OCI-LY1 (cell line): Measurements from ENCODE around the gene ZNF726.

Source experiments
- EZH2 ChIP-seq: fragments of 200-600 bp; sonication (generic), shearing (Covaris generic); IDR thresholded peaks from 2 replicates; pipeline ENCODE4 v1.8.0; 2017; ENCODE audit warnings: borderline replicate concordance, mixed run types, mild to moderate bottlenecking, antibody characterized with exemption, low read length, moderate library complexity, mixed read lengths
- TF ChIP-seq, protein P1 (sequence below): fragments of 200-600 bp; sonication (generic), shearing (Covaris generic); IDR thresholded peaks from 2 replicates; pipeline ENCODE4 v1.5.1; 2017; ENCODE audit warnings: mild to moderate bottlenecking, antibody characterized with exemption, low read length, moderate library complexity, mixed read lengths

GRCh38 chr19:23887642-23888041, 27.0 kb upstream of the ZNF726 start:
- TF ChIP-seq EZH2: no peak
- TF ChIP-seq, protein P1, sequence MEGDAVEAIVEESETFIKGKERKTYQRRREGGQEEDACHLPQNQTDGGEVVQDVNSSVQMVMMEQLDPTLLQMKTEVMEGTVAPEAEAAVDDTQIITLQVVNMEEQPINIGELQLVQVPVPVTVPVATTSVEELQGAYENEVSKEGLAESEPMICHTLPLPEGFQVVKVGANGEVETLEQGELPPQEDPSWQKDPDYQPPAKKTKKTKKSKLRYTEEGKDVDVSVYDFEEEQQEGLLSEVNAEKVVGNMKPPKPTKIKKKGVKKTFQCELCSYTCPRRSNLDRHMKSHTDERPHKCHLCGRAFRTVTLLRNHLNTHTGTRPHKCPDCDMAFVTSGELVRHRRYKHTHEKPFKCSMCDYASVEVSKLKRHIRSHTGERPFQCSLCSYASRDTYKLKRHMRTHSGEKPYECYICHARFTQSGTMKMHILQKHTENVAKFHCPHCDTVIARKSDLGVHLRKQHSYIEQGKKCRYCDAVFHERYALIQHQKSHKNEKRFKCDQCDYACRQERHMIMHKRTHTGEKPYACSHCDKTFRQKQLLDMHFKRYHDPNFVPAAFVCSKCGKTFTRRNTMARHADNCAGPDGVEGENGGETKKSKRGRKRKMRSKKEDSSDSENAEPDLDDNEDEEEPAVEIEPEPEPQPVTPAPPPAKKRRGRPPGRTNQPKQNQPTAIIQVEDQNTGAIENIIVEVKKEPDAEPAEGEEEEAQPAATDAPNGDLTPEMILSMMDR: no peak
